ENCODE data around the gene GART.
"Not testable (repeated sequence)": the region's sequence is repeated elsewhere in the genome, so short reads cannot be mapped to it uniquely, and the experiment has no call there.

GART gene

GRCh38 chr21:33477066-33477465 lies 64.9 kb downstream of the GART start:
- no peak for DNase-seq
- CTCF ChIA-PET, result interaction anchor here (1.3 kb wide), 1 partner anchor 16 kb away, joined by 3 read pairs; no protein-coding TSS in a partner anchor
- Histone ChIP-seq H3K27me3 (replicated peaks in 2 of 5; ENCODE audit: control insufficient read depth in 4 of 5, insufficient read depth in 5 of 5, low read length in 4 of 5) (no peaks in the 10 kb centered on the region), H3K9me3 (ENCODE audit: control extremely low read depth in 1 of 5, control insufficient read depth in 4 of 5, insufficient read depth in 2 of 5, low read depth in 1 of 5, low read length in 4 of 5) (peaks cover 0 to 3% (median 0%) of the 10 kb centered on the region in 5 experiments), H3K4me1 (ENCODE audit: control extremely low read depth in 1 of 4, control insufficient read depth in 4 of 4, insufficient read depth in 4 of 4, low read length in 3 of 4) (peaks cover 0 to 15% (median 13%) of the 10 kb centered on the region in 4 experiments), H3K27ac (ENCODE audit: insufficient read depth in 1 of 2, low read depth in 1 of 2, low read length in 2 of 2, poor library complexity in 1 of 2, severe bottlenecking in 2 of 2) (no peak overlapping the region), H3K36me3 (ENCODE audit: control insufficient read depth in 4 of 4, insufficient read depth in 4 of 4, low read length in 3 of 4) (no peaks in the 10 kb centered on the region), H3K4me3 (ENCODE audit: control insufficient read depth in 1 of 7, extremely low read depth in 1 of 7, insufficient read depth in 4 of 7, low read depth in 2 of 7, low read length in 6 of 7) (no peak overlapping the region)
- WGBS (ENCODE audit: insufficient coverage), result 100% methylated on average over 4 of the region's 7 CpGs
- POLR2A ChIA-PET, result no interaction called here

- no peaks in the 10 kb centered on the region for H3K27me3 ChIP-seq (replicated peaks in 2 of 5; ENCODE audit: control insufficient read depth in 4 of 5, insufficient read depth in 5 of 5, low read length in 4 of 5)
- POLR2A ChIA-PET, result interaction anchor here (0.6 to 0.8 kb wide), 2 partner anchors 12 to 606 kb away, joined by 3 read pairs; no protein-coding TSS in a partner anchor
Observed at GRCh38 chr21:33473344-33473743, 68.6 kb downstream of the GART start.

GRCh38 chr21:33470701-33471100 lies 71.2 kb downstream of the GART start:
- Histone ChIP-seq H3K36me3 (ENCODE audit: control insufficient read depth in 4 of 4, insufficient read depth in 4 of 4, low read length in 3 of 4) (no peaks in the 10 kb centered on the region), H3K4me1 (ENCODE audit: control extremely low read depth in 1 of 4, control insufficient read depth in 4 of 4, insufficient read depth in 4 of 4, low read length in 3 of 4) (no peaks in the 10 kb centered on the region), H3K27me3 (replicated peaks in 2 of 5; ENCODE audit: control insufficient read depth in 4 of 5, insufficient read depth in 5 of 5, low read length in 4 of 5) (no peaks in the 10 kb centered on the region), H3K9me3 (ENCODE audit: control extremely low read depth in 1 of 5, control insufficient read depth in 4 of 5, insufficient read depth in 2 of 5, low read depth in 1 of 5, low read length in 4 of 5) (peaks cover 0 to 3% (median 0%) of the 10 kb centered on the region in 5 experiments), H3K4me3 (ENCODE audit: control insufficient read depth in 1 of 7, extremely low read depth in 1 of 7, insufficient read depth in 4 of 7, low read depth in 2 of 7, low read length in 6 of 7) (no peak overlapping the region), H3K27ac (ENCODE audit: insufficient read depth in 1 of 2, low read depth in 1 of 2, low read length in 2 of 2, poor library complexity in 1 of 2, severe bottlenecking in 2 of 2) (no peak overlapping the region)
- POLR2A ChIA-PET, result interaction anchor here (0.7 kb wide), 1 partner anchor 46 kb away, joined by 3 read pairs; no protein-coding TSS in a partner anchor
- 100% methylated on average over 1 of the region's 2 CpGs for WGBS (ENCODE audit: insufficient coverage)
- no peak for DNase-seq
- CTCF ChIA-PET, result no interaction called here

More at GRCh38 chr21:33473344-33473743, 68.6 kb downstream of the GART start:
- H3K9me3 ChIP-seq (ENCODE audit: control extremely low read depth in 1 of 5, control insufficient read depth in 4 of 5, insufficient read depth in 2 of 5, low read depth in 1 of 5, low read length in 4 of 5), result peaks cover 0 to 3% (median 0%) of the 10 kb centered on the region in 5 experiments
- no CpG with 5 or more reads among the region's 3 CpGs for WGBS (ENCODE audit: insufficient coverage)
- H3K27ac ChIP-seq (ENCODE audit: insufficient read depth in 1 of 2, low read depth in 1 of 2, low read length in 2 of 2, poor library complexity in 1 of 2, severe bottlenecking in 2 of 2), result no peak overlapping the region
- no peaks in the 10 kb centered on the region for H3K36me3 ChIP-seq (ENCODE audit: control insufficient read depth in 4 of 4, insufficient read depth in 4 of 4, low read length in 3 of 4)
- no peak for DNase-seq
- H3K4me1 ChIP-seq (ENCODE audit: control extremely low read depth in 1 of 4, control insufficient read depth in 4 of 4, insufficient read depth in 4 of 4, low read length in 3 of 4), result peaks cover 0 to 4% (median 3%) of the 10 kb centered on the region in 4 experiments
- H3K4me3 ChIP-seq (ENCODE audit: control insufficient read depth in 1 of 7, extremely low read depth in 1 of 7, insufficient read depth in 4 of 7, low read depth in 2 of 7, low read length in 6 of 7), result no peak overlapping the region
- CTCF ChIA-PET, result interaction anchor here (1.5 kb wide), 1 partner anchor 18 kb away, joined by 3 read pairs; no protein-coding TSS in a partner anchor

DNA sequence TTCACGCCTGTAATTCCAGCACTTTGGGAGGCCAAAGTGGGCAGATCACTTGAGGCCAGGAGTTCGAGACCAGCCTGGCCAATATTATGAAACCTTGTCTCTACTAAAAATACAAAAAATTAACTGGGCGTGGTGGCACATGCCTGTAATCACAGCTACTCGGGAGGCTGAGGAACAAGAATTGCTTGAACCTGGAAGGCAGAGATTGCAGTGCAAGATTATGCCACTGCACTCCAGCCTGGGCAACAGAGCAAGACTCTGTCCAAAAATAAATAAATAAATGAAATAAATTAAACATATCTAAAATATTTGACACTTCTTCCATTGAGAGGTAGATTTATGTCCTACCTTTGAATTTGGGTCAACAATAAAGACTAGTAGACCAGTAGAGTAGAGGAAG lies 72.7 kb downstream of the GART start:
- not testable (repeated sequence) for H3K27ac ChIP-seq (ENCODE audit: insufficient read depth in 1 of 2, low read depth in 1 of 2, low read length in 2 of 2, poor library complexity in 1 of 2, severe bottlenecking in 2 of 2); DNase-seq; H3K36me3 ChIP-seq (ENCODE audit: control insufficient read depth in 4 of 4, insufficient read depth in 4 of 4, low read length in 3 of 4); H3K4me3 ChIP-seq (ENCODE audit: control insufficient read depth in 1 of 7, extremely low read depth in 1 of 7, insufficient read depth in 4 of 7, low read depth in 2 of 7, low read length in 6 of 7); H3K27me3 ChIP-seq (replicated peaks in 2 of 5; ENCODE audit: control insufficient read depth in 4 of 5, insufficient read depth in 5 of 5, low read length in 4 of 5); H3K4me1 ChIP-seq (ENCODE audit: control extremely low read depth in 1 of 4, control insufficient read depth in 4 of 4, insufficient read depth in 4 of 4, low read length in 3 of 4); H3K9me3 ChIP-seq (ENCODE audit: control extremely low read depth in 1 of 5, control insufficient read depth in 4 of 5, insufficient read depth in 2 of 5, low read depth in 1 of 5, low read length in 4 of 5)
- whole genome bisulfite sequencing (ENCODE audit: insufficient coverage), result 93% methylated on average over 4 of the region's 4 CpGs
- ChIA-PET POLR2A (interaction anchor here (0.5 kb wide), 1 partner anchor 12 kb away, joined by 3 read pairs; no protein-coding TSS in a partner anchor), CTCF (interaction anchor here (0.8 kb wide), 2 partner anchors 10 to 12 kb away, joined by 3 to 4 read pairs; no protein-coding TSS in a partner anchor)

DNA sequence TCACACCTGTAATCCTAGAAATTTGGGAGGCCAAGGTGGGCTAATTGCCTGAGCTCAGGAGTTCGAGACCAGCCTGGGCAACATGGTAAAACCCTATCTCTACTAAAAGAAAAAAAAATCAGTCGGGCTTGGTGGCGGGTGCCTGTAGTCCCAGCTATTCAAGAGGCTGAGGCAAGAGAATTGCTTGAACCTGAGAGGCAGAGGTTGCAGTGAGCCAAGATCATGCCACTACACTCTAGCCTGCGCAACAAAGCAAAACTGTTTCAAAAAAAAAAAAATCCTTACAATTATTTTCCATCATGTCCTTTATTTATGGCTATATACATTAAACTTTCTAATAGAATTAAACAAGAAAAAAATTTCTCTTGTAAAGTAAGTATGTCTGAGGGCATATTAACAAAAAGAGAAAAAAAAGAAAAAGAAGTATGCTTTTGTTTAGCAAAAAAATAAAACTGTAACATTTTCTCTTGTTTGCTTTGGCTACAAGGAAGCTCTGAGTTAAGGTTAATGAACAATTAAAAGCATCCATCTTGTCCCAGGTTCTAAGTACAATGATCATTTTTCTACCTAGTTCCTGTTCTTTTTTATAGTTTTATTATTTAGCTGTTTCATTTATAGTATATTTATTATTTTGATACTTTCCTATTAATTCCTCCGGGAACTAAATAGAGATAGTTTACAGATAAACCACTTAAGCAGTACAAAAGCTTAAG lies 80.2 kb downstream of the GART start:
- 100% methylated on average over 2 of the region's 5 CpGs for WGBS (ENCODE audit: insufficient coverage)
- H3K27ac ChIP-seq (ENCODE audit: insufficient read depth in 1 of 2, low read depth in 1 of 2, low read length in 2 of 2, poor library complexity in 1 of 2, severe bottlenecking in 2 of 2), result no peak overlapping the region
- H3K4me3 ChIP-seq (ENCODE audit: control insufficient read depth in 1 of 7, extremely low read depth in 1 of 7, insufficient read depth in 4 of 7, low read depth in 2 of 7, low read length in 6 of 7), result no peak overlapping the region
- CTCF ChIA-PET, result interaction anchor here (0.7 to 2.7 kb wide), 2 partner anchors 16 to 142 kb away, joined by 3 to 15 read pairs; no protein-coding TSS in a partner anchor
- H3K9me3 ChIP-seq (ENCODE audit: control extremely low read depth in 1 of 5, control insufficient read depth in 4 of 5, insufficient read depth in 2 of 5, low read depth in 1 of 5, low read length in 4 of 5), result no peaks in the 10 kb centered on the region
- peaks cover 2 to 13% (median 9%) of the 10 kb centered on the region in 4 experiments for H3K36me3 ChIP-seq (ENCODE audit: control insufficient read depth in 4 of 4, insufficient read depth in 4 of 4, low read length in 3 of 4)
- no peaks in the 10 kb centered on the region for H3K4me1 ChIP-seq (ENCODE audit: control extremely low read depth in 1 of 4, control insufficient read depth in 4 of 4, insufficient read depth in 4 of 4, low read length in 3 of 4)
- POLR2A ChIA-PET, result interaction anchor here (0.6 to 0.8 kb wide), 2 partner anchors 9 to 124 kb away, joined by 3 to 5 read pairs; no protein-coding TSS in a partner anchor
- H3K27me3 ChIP-seq (replicated peaks in 2 of 5; ENCODE audit: control insufficient read depth in 4 of 5, insufficient read depth in 5 of 5, low read length in 4 of 5), result no peaks in the 10 kb centered on the region
- DNase-seq, result no peak

DNA sequence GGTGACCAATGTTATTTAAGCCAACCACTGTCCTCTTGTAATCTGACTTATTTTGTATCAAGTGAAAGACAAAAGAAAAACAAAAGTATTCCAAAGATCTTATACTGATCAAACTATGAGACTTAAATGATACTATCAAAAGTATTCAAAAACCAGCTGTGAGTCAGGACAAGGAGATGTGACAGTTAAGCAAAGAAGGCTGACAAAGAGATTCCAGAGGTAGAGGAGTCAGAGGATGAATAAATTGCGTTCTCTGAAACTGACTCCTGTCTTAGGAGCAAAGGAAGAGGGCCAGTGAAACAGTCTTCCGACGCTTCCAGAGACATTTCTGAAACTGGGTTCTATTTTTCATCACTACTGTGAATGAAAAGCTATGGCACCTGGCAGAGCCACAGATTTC lies 83.1 kb downstream of the GART start:
- DNase-seq, result no peak
- H3K27me3 ChIP-seq (replicated peaks in 2 of 5; ENCODE audit: control insufficient read depth in 4 of 5, insufficient read depth in 5 of 5, low read length in 4 of 5), result no peaks in the 10 kb centered on the region
- WGBS (ENCODE audit: insufficient coverage), result 93% methylated on average over 3 of the region's 3 CpGs
- H3K9me3 ChIP-seq (ENCODE audit: control extremely low read depth in 1 of 5, control insufficient read depth in 4 of 5, insufficient read depth in 2 of 5, low read depth in 1 of 5, low read length in 4 of 5), result no peaks in the 10 kb centered on the region
- CTCF ChIA-PET, result interaction anchor here (1.0 kb wide), 1 partner anchor 10 kb away, joined by 3 read pairs; no protein-coding TSS in a partner anchor
- no peak overlapping the region for H3K27ac ChIP-seq (ENCODE audit: insufficient read depth in 1 of 2, low read depth in 1 of 2, low read length in 2 of 2, poor library complexity in 1 of 2, severe bottlenecking in 2 of 2)
- POLR2A ChIA-PET, result no interaction called here
- peaks cover 2 to 17% (median 9%) of the 10 kb centered on the region in 4 experiments for H3K36me3 ChIP-seq (ENCODE audit: control insufficient read depth in 4 of 4, insufficient read depth in 4 of 4, low read length in 3 of 4)
- H3K4me3 ChIP-seq (ENCODE audit: control insufficient read depth in 1 of 7, extremely low read depth in 1 of 7, insufficient read depth in 4 of 7, low read depth in 2 of 7, low read length in 6 of 7), result no peak overlapping the region
- no peaks in the 10 kb centered on the region for H3K4me1 ChIP-seq (ENCODE audit: control extremely low read depth in 1 of 4, control insufficient read depth in 4 of 4, insufficient read depth in 4 of 4, low read length in 3 of 4)

Data from common myeloid progenitor, CD34-positive (primary cell).